Heart left ventricle (tissue), 13 donors: ENCODE results near the gene CSF3R.

Experiments
- POLR2A ChIP-seq, 2 donors: fragments of 450-650 bp; IDR thresholded peaks; one replicate each; pipeline ENCODE4 v1.6.1; 2017; ENCODE audit warnings: antibody characterized with exemption in 2 of 2, mild to moderate bottlenecking in 2 of 2, moderate library complexity in 2 of 2
- TF ChIP-seq, protein P1 (sequence below), 12 donors: fragments of 200-600 bp; sonication (generic) in 4 of 12; IDR thresholded peaks; one replicate each; pipeline versions ENCODE4 v1.5.0 to v1.8.0; 2018 to 2022; ENCODE audit warnings: antibody characterized with exemption in 12 of 12, mild to moderate bottlenecking in 5 of 12
- donor health status: ischemic (EF 13 %, LVEDD 7.1; RV severe dilation, severe dysfunction).
- donor health status: DM: no; HTN: yes; CAD: no.
- donor health status: DM: no; HTN: no; CAD: no.
- donor health status: ischemic (EF 25% LVEDD 6.9; RV normal size, moderate dysfunction).
- donor health status: ischemic (EF 25% LVEDD 5.7; RV mildly dilated, moderate dysfunction).
- donor health status: ischemic (EF 35%, LVEDD 5.7; RV mildly dilated, moderate dysfunction).
- donor health status: nonischemic (EF 11% LVEDD 7.7; RV severe dilation, severe dysfunction).
- donor health status: DM: yes; HTN: yes; CAD: no.
- donor health status: PGD.
- donor health status: ischemic (EF 29% LVEDD 5.4; RV normal size, mild dysfunction).
- donor health status: nonischemic (EF 23%, LVEDD 6.1; RV moderate dilation, normal function).

DNA sequence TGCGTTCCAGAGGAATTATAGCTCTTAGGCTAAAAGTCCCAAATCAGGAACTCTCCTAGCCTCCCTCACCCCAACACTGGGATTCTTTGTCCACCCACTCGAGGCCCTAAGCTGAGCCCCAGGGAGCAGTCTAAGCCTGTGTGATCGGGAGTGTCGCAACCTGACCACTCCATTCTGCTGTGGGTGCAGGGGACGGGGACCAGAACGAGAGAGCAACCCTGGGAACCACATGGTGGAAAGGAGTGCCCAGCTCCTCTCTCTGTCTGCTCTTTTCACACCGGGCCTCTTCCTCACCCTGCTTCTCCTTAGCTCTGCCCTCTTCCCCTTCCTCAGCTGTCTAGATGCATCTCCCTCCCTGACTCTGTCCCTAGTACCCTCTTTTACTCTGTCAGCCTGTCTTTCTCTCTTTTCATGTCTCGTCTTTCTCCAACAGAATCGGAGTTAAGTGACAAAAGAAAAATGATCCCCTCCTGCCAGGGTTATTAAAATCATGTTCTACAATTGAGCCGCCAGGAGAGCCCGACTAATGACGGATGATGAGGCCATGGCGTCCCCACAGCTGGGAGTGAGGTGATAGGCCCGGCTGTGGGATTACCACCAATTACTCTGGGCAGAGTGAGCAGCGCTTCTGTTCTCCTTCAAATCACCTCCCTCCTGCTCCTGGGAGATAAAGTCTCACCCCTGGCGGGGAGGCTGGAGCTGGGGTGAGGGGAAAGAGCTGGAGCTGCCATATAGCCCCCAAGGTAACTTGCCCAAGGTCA is 34.5 kb upstream of the CSF3R start:
- TF ChIP-seq, protein P1, sequence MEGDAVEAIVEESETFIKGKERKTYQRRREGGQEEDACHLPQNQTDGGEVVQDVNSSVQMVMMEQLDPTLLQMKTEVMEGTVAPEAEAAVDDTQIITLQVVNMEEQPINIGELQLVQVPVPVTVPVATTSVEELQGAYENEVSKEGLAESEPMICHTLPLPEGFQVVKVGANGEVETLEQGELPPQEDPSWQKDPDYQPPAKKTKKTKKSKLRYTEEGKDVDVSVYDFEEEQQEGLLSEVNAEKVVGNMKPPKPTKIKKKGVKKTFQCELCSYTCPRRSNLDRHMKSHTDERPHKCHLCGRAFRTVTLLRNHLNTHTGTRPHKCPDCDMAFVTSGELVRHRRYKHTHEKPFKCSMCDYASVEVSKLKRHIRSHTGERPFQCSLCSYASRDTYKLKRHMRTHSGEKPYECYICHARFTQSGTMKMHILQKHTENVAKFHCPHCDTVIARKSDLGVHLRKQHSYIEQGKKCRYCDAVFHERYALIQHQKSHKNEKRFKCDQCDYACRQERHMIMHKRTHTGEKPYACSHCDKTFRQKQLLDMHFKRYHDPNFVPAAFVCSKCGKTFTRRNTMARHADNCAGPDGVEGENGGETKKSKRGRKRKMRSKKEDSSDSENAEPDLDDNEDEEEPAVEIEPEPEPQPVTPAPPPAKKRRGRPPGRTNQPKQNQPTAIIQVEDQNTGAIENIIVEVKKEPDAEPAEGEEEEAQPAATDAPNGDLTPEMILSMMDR (IDR thresholded peaks at IDR 0.05): no peak
- TF ChIP-seq POLR2A (IDR thresholded peaks at IDR 0.05): no peak
